ENCODE data around the gene IGF2R.

DNA sequence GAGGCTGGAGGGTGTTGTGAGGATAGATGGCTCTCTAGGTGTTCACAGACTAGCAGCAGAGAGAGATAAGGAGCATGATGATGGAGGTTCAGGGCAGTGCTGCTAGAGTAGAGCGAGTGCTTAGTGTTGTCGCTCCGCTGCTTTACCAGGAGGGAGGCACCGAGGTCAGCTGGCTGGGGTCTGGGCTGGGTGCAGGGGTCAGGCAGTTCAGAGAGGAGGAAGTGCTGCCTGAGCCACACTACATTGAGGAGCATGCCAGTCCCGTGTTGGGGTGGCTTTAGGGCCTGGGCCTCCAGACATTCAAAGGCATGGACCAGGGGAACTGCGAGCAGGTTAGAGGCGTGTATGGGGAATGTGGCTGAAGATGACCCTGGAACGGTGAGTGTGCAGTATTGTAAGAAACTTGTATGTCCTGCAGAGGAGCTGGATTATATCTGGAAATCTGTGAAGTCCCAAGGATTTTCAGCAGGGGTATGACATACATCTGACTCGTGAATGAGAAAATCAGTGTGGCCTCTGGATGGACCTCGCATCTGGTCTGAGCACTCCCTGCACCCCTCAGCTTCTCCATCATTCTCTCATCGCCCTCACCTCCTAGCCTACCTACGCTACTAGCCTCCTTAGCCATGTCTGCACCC, 66.9 kb downstream of the IGF2R start:
- TF ChIP-seq, protein P1, sequence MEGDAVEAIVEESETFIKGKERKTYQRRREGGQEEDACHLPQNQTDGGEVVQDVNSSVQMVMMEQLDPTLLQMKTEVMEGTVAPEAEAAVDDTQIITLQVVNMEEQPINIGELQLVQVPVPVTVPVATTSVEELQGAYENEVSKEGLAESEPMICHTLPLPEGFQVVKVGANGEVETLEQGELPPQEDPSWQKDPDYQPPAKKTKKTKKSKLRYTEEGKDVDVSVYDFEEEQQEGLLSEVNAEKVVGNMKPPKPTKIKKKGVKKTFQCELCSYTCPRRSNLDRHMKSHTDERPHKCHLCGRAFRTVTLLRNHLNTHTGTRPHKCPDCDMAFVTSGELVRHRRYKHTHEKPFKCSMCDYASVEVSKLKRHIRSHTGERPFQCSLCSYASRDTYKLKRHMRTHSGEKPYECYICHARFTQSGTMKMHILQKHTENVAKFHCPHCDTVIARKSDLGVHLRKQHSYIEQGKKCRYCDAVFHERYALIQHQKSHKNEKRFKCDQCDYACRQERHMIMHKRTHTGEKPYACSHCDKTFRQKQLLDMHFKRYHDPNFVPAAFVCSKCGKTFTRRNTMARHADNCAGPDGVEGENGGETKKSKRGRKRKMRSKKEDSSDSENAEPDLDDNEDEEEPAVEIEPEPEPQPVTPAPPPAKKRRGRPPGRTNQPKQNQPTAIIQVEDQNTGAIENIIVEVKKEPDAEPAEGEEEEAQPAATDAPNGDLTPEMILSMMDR (IDR thresholded peaks at IDR 0.05; ENCODE audit: borderline replicate concordance, extremely low read depth, low read length, poor library complexity, severe bottlenecking) = no peak
- no peak for TF ChIP-seq EZH2 (IDR thresholded peaks at IDR 0.05; ENCODE audit: borderline replicate concordance, low read depth, low read length, severe bottlenecking)
